Cardiac fibroblast (primary cell): ENCODE results near the gene FNDC3B.

Source experiments
- DNase-seq, 2 donors: peaks; one replicate each; pipeline versions ENCODE4 v3.0.0 to v3.0.0-alpha.2; 2010; ENCODE audit warnings: low read depth in 2 of 2
- H3K4me3 ChIP-seq, 2 donors: replicated peaks in 1 of 2; 1 replicate in 1 of 2; 2 replicates in 1 of 2; pipeline ENCODE4 v1.5.1; 2011; ENCODE audit warnings: low read depth in 2 of 2, low read length in 2 of 2, mild to moderate bottlenecking in 2 of 2, moderate library complexity in 1 of 2
- TF ChIP-seq, protein P1 (sequence below): IDR thresholded peaks from one replicate; pipeline ENCODE4 v1.5.1; 2011; ENCODE audit warnings: low read depth, mild to moderate bottlenecking, low read length, inconsistent platforms

The FNDC3B gene

DNA sequence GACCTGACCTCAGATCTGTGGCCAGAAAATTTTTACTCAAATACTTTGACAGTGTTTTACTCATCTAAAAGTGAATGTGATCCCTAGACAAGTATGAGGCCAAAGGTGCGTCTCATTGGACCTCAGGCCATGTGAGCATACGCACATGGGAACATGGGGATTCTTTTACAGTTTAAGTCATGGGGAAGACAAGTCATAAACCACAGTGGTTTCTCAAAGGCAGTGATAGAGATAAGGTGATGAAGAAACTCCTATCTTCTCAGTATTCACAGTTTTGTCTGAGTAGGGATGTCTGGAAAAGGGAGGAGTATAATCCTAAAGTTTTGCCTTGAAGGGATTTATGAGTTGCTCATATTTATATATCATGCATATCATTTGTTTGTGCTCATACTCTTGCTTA, 173.8 kb downstream of the FNDC3B start:
- TF ChIP-seq, protein P1, sequence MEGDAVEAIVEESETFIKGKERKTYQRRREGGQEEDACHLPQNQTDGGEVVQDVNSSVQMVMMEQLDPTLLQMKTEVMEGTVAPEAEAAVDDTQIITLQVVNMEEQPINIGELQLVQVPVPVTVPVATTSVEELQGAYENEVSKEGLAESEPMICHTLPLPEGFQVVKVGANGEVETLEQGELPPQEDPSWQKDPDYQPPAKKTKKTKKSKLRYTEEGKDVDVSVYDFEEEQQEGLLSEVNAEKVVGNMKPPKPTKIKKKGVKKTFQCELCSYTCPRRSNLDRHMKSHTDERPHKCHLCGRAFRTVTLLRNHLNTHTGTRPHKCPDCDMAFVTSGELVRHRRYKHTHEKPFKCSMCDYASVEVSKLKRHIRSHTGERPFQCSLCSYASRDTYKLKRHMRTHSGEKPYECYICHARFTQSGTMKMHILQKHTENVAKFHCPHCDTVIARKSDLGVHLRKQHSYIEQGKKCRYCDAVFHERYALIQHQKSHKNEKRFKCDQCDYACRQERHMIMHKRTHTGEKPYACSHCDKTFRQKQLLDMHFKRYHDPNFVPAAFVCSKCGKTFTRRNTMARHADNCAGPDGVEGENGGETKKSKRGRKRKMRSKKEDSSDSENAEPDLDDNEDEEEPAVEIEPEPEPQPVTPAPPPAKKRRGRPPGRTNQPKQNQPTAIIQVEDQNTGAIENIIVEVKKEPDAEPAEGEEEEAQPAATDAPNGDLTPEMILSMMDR: no peak
- DNase-seq: peak; percentile 56 to 71
- no peak overlapping the region for H3K4me3 ChIP-seq

DNA sequence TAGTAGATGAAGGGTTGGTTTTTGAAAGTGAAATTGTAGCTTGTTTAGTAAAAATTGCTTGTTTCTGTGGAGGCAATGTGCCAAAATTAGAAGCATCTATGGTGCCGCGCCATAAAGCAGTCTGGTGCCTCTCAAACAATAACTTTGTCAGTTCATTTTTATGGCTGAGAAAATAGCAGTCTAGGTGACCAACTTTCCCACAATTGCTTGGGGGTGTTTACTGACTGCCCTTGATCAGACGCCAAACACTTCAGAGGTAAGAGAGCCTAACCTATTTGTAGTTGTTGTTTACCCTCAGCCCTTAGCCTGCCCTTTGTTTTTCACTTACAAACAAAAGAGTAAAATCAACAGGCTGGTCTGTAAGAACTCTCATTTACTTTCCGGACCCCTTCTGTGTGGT, 174.5 kb downstream of the FNDC3B start:
- no peak overlapping the region for H3K4me3 ChIP-seq
- TF ChIP-seq, protein P1: no peak
- DNase-seq: no peak

DNA sequence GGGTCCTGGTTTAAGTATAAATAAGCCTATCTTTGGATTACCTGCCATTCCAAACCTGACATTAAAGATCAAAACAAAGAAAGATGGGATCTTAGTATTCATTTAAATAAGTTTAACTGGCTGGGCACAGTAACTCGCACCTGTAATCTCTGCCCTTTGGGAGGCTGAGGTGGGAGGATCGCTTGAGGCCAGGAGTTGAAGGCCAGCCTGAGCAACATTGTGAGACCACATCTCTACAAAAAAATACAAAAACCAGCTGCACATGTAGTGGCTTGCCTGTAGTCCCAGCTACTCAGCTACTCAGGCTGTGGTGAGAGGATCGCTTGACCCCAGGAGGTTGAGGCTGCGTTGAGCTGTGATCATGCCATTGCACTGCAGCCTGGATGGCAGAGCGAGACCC, 176.9 kb downstream of the FNDC3B start:
- no peak overlapping the region for H3K4me3 ChIP-seq
- TF ChIP-seq, protein P1: no peak
- DNase-seq: no peak

DNA sequence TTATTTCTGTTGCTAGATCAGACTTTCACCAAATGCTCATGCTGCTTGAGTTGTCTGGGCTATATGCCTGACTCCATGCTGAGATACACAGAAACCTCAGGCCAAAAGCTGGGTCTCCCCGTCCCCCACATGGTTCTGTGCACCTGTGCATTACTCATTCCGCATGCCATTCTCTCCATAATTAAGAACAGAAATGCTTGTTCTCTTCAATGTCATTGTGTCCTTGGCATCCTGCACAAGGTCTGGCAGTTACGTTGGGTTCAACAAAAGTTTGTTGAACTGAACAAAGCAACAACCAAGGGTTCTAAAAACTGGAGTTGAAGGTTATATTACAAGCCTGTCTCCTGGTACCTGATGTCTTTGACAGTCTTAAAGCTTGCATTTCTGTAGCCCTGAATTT, 177.5 kb downstream of the FNDC3B start:
- H3K4me3 ChIP-seq: no peak overlapping the region
- no peak for DNase-seq
- TF ChIP-seq, protein P1: no peak

DNA sequence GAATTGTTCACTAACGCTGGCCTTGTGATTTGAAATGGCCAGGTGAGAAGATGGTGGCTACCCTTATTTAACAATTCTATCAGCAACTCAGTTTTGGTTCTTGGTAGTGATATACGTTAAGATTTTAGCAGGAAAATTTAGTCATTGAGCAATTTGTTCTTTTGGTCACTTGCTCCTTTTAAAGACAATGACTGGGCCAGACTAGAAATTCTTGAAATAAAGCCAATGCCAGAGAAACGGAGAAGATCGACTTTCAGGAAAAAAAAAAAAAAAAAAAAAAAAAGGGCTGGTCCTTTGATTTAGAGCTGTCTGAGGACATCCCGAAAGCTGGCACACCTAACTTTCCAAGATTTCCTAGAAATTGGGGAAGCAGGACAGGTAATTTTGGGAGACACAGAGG, 178.5 kb downstream of the FNDC3B start:
- TF ChIP-seq, protein P1: no peak
- no peak overlapping the region for H3K4me3 ChIP-seq
- DNase-seq: peak; percentile 69 to 82

DNA sequence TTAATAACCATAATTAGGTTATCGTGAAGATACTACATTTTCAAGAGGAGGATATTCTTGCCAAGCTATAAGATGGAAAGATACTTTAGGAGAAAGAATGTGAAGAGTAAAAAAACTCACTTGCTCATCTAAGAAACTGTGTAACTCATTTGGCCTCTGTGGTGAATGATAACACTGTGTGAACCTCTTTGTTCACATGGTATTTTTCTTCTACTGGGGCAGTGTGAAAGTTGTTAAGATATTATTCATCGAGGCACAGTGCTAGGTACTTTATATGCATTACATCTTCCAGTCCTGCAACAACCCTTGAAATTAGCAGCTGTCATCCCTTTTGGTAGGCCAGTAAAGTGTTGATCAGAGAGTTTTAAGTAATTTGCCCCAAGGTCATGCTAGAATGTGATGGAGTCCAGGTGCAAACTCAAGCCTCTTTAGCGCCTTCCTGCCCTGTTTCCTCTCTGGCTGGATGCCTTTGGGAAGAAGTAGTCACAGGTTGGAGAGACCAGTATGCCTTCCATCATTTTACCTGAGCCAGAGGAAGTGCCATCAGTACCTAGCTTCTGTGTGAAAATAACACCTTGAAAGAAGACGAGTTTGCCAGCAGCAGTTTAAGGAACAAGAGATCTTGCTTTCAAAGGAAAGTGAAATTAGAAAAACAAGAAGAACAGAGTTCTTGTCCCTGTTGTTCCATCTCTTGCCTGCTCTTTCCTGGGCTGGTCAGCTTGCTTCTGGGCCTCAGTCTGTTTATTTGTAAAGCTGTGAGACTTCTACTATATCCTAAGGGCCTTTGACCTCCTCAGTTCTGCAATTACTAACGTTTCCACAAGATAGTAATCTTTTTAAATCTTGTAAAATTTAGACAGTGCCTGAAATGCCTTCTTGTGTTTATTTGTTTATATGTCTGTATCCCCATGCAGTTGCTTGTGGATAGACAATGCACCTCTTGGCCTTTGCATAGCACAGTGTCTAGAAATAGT, 179.3 kb downstream of the FNDC3B start:
- TF ChIP-seq, protein P1: no peak
- H3K4me3 ChIP-seq: no peak overlapping the region
- DNase-seq: no peak

DNA sequence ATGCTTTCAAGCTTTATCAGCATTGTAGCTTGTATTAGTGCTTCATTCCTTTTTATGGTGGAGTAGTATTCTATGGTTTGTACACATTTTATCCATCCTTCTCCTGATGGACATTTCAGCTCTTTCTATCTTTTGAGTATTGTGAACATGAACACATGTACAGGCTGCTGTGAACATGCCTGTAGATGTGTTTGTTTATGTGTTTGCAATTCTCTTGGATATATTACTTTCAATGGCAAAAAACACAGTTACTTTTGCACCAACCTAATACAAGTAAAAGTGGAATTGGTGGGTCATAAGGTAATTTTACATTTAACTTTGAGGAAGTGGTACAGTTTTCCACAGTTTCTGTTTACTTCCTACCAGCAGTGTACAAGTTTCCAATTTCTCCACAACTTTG, 180.4 kb downstream of the FNDC3B start:
- no peak for DNase-seq
- H3K4me3 ChIP-seq: no peak overlapping the region
- TF ChIP-seq, protein P1: no peak
